ENCODE data around the gene HDAC4.

GRCh38 chr2:239000089-239000488 is 400.7 kb downstream of the HDAC4 start:
- TF ChIP-seq, protein P1, sequence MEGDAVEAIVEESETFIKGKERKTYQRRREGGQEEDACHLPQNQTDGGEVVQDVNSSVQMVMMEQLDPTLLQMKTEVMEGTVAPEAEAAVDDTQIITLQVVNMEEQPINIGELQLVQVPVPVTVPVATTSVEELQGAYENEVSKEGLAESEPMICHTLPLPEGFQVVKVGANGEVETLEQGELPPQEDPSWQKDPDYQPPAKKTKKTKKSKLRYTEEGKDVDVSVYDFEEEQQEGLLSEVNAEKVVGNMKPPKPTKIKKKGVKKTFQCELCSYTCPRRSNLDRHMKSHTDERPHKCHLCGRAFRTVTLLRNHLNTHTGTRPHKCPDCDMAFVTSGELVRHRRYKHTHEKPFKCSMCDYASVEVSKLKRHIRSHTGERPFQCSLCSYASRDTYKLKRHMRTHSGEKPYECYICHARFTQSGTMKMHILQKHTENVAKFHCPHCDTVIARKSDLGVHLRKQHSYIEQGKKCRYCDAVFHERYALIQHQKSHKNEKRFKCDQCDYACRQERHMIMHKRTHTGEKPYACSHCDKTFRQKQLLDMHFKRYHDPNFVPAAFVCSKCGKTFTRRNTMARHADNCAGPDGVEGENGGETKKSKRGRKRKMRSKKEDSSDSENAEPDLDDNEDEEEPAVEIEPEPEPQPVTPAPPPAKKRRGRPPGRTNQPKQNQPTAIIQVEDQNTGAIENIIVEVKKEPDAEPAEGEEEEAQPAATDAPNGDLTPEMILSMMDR (IDR thresholded peaks at IDR 0.05 in 2 of 3, conservative IDR thresholded peaks at IDR 0.05 in 1 of 3; ENCODE audit: borderline replicate concordance in 1 of 3, insufficient read depth in 1 of 3, low read depth in 2 of 3, low read length in 2 of 3), result no peak
- no peak for TF ChIP-seq POLR2A (IDR thresholded peaks at IDR 0.05; ENCODE audit: borderline replicate concordance, extremely low read depth, insufficient read depth, insufficient read length)
- no peak for TF ChIP-seq EZH2phosphoT487 (IDR thresholded peaks at IDR 0.05; ENCODE audit: borderline replicate concordance)
- no peak for TF ChIP-seq CEBPB (IDR thresholded peaks at IDR 0.05; ENCODE audit: low read depth)
- TF ChIP-seq EZH2 (IDR thresholded peaks at IDR 0.05), result no peak
- no peak for TF ChIP-seq ELF1 (IDR thresholded peaks at IDR 0.05; ENCODE audit: borderline replicate concordance, low read depth)
- TF ChIP-seq CBX3 (IDR thresholded peaks at IDR 0.05; ENCODE audit: low read depth), result no peak
- no peak for TF ChIP-seq EGR1 (IDR thresholded peaks at IDR 0.05; ENCODE audit: low read depth)
- TF ChIP-seq YY1 (IDR thresholded peaks at IDR 0.05; ENCODE audit: extremely low read depth, insufficient replicate concordance, low read depth, low read length), result no peak
